Duodenal mucosa (tissue), 2 donors: ENCODE data around the gene RCBTB1.

Experiments used
- H3K27ac ChIP-seq: one replicate; pipeline ENCODE4 v1.7.0; 2013; ENCODE audit warnings: low read depth, low read length
- H3K27me3 ChIP-seq, 2 donors: one replicate each; pipeline ENCODE4 v1.7.0; 2013; ENCODE audit warnings: low read length in 2 of 2, control low read depth in 1 of 2; ENCODE audit not compliant: insufficient read depth in 2 of 2, control insufficient read depth in 1 of 2
- H3K36me3 ChIP-seq, 2 donors: one replicate each; pipeline ENCODE4 v1.7.0; 2013; ENCODE audit warnings: low read length in 2 of 2, control low read depth in 1 of 2; ENCODE audit not compliant: insufficient read depth in 2 of 2, control insufficient read depth in 1 of 2
- H3K4me1 ChIP-seq, 2 donors: one replicate each; pipeline ENCODE4 v1.7.0; 2013; ENCODE audit warnings: low read length in 2 of 2, control low read depth in 1 of 2; ENCODE audit not compliant: insufficient read depth in 2 of 2, control insufficient read depth in 1 of 2
- H3K4me3 ChIP-seq, 2 donors: one replicate each; pipeline ENCODE4 v1.7.0; 2013; ENCODE audit warnings: low read length in 2 of 2, low read depth in 1 of 2
- H3K9ac ChIP-seq, 2 donors: one replicate each; pipeline ENCODE4 v1.7.0; 2013; ENCODE audit warnings: low read length in 2 of 2, low read depth in 1 of 2
- H3K9me3 ChIP-seq, 2 donors: one replicate each; pipeline ENCODE4 v1.7.0; 2013; ENCODE audit warnings: low read length in 2 of 2, control low read depth in 1 of 2; ENCODE audit not compliant: control insufficient read depth in 1 of 2

The RCBTB1 gene

GRCh38 chr13:49585220-49586157, at the start of gene RCBTB1:
TSS of gene RCBTB1 (minus strand) at chr13:49585558. CDS start at chr13:49567279, 18,279 bp downstream.
- peak within 1 kb of the TSS; percentile 78 to 97 for H3K4me3 ChIP-seq
- H3K9me3 ChIP-seq = no peaks in the 10 kb centered on the region
- peaks cover 10 to 14% of the 10 kb centered on the region in 2 donors for H3K4me1 ChIP-seq
- no peaks in the 10 kb centered on the region for H3K27me3 ChIP-seq
- no peaks in the 10 kb centered on the region for H3K36me3 ChIP-seq
- peak within 1 kb of the TSS; percentile 59 for H3K27ac ChIP-seq
- H3K9ac ChIP-seq = peak within 1 kb of the TSS; percentile 69 to 79

GRCh38 chr13:49633710-49634109, 48.4 kb upstream of the RCBTB1 start:
- no peak overlapping the region for H3K27ac ChIP-seq
- no peaks in the 10 kb centered on the region for H3K9me3 ChIP-seq

GRCh38 chr13:49632156-49632555, 46.8 kb upstream of the RCBTB1 start:
- Histone ChIP-seq H3K36me3 (no peaks in the 10 kb centered on the region), H3K4me3 (no peak overlapping the region), H3K9me3 (no peaks in the 10 kb centered on the region), H3K4me1 (peaks cover 0 to 21% of the 10 kb centered on the region in 2 donors), H3K27me3 (no peaks in the 10 kb centered on the region), H3K9ac (no peak overlapping the region), H3K27ac (no peak overlapping the region)

More at GRCh38 chr13:49633710-49634109, 48.4 kb upstream of the RCBTB1 start:
- H3K36me3 ChIP-seq = no peaks in the 10 kb centered on the region
- peaks cover 0 to 16% of the 10 kb centered on the region in 2 donors for H3K4me1 ChIP-seq
- H3K4me3 ChIP-seq = no peak overlapping the region
- no peak overlapping the region for H3K9ac ChIP-seq
- H3K27me3 ChIP-seq = no peaks in the 10 kb centered on the region

GRCh38 chr13:49630580-49630979, 45.2 kb upstream of the RCBTB1 start:
- Histone ChIP-seq H3K9me3 (no peaks in the 10 kb centered on the region), H3K36me3 (no peaks in the 10 kb centered on the region), H3K4me3 (no peak overlapping the region), H3K4me1 (peaks cover 6 to 17% of the 10 kb centered on the region in 2 donors), H3K9ac (no peak overlapping the region), H3K27ac (no peak overlapping the region), H3K27me3 (no peaks in the 10 kb centered on the region)

- no peak overlapping the region for H3K27ac ChIP-seq
- H3K4me3 ChIP-seq = no peak overlapping the region
- no peak overlapping the region for H3K9ac ChIP-seq
- no peaks in the 10 kb centered on the region for H3K9me3 ChIP-seq
- H3K36me3 ChIP-seq = no peaks in the 10 kb centered on the region
- H3K4me1 ChIP-seq = peaks cover 7 to 24% of the 10 kb centered on the region in 2 donors
- no peaks in the 10 kb centered on the region for H3K27me3 ChIP-seq
Observed at GRCh38 chr13:49629947-49630346, 44.6 kb upstream of the RCBTB1 start.

GRCh38 chr13:49629196-49629938, 44.0 kb upstream of the RCBTB1 start:
- Histone ChIP-seq H3K27ac (no peak overlapping the region), H3K36me3 (no peaks in the 10 kb centered on the region), H3K4me1 (peaks cover 7 to 24% of the 10 kb centered on the region in 2 donors), H3K4me3 (peak overlapping the region in 1 of 2 donors; percentile 82), H3K27me3 (no peaks in the 10 kb centered on the region), H3K9me3 (no peaks in the 10 kb centered on the region), H3K9ac (no peak overlapping the region)

- Histone ChIP-seq H3K27ac (no peak within 1 kb of the TSS), H3K36me3 (no peaks in the 10 kb centered on the region), H3K9ac (peak within 1 kb of the TSS in 1 of 2 donors; percentile 51), H3K27me3 (no peaks in the 10 kb centered on the region), H3K4me1 (peaks cover 7 to 24% of the 10 kb centered on the region in 2 donors), H3K4me3 (peak within 1 kb of the TSS; percentile 68 to 82), H3K9me3 (no peaks in the 10 kb centered on the region)
Observed at GRCh38 chr13:49627831-49628652, 42.7 kb upstream of the RCBTB1 start, which contains the start of gene ARL11. TSS of gene ARL11 (plus strand) at chr13:49628507. CDS start at chr13:49630448, 1,941 bp downstream.

DNA sequence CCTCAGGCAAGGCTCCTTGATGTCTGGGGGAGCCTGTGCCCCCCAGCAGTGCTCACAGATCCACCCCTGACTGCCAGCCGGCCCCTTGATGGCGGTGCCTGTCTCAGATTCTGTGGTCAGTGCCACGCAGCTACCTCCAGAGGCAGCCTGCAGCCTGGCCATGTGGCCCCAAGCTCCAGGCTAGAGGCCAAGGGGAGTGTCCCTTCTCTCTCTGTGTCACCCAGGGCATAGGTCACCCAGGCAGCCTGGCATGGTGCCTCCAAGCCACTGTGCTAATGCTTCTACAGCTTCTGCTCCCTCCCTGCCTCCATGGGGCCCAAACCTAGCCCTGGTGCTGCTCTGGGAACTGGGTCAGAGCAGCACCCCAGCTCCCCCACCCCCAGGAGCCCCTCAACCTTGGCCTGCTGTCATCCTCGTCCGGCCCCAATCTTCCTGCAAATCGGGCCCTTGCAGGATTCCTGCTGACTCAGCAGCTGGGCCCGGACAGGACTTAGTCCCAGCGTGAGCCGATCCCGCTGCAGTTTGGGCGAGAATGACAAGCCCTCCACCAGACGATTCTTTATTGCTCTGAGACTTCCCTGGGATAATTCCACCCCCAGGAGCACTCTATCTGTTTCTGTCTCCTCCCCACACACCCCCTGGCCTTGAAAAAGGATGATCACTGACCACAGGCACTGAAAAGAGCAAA, 40.2 kb upstream of the RCBTB1 start:
- no peaks in the 10 kb centered on the region for H3K9me3 ChIP-seq
- H3K9ac ChIP-seq = no peak overlapping the region
- H3K27ac ChIP-seq = peak overlapping the region; percentile 34
- H3K27me3 ChIP-seq = no peaks in the 10 kb centered on the region
- H3K4me1 ChIP-seq = peaks cover 7 to 24% of the 10 kb centered on the region in 2 donors
- no peaks in the 10 kb centered on the region for H3K36me3 ChIP-seq
- peak overlapping the region in 1 of 2 donors; percentile 18 for H3K4me3 ChIP-seq

DNA sequence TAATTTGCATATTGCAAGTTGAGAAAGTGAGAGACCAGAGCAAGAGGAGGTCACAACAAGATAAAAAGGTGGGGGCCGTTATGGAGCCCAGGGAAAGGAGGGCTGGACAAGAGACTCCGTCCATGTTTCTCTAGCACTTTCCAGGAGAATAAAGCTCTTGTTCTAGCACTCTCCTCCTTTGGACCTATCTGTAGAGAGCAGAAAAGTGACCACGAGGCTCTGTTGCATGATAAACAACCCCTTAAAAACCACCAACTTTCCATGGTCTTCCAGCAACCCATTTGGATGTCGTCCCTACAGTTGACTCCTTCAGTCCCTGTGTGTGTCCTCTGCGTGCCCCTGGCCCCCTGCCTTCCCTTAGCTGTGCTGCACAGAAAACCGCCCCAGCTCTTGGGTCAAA, 38.9 kb upstream of the RCBTB1 start:
- Histone ChIP-seq H3K9ac (no peak overlapping the region), H3K4me3 (no peak overlapping the region), H3K36me3 (no peaks in the 10 kb centered on the region), H3K4me1 (peaks cover 7 to 19% of the 10 kb centered on the region in 2 donors), H3K27me3 (no peaks in the 10 kb centered on the region), H3K9me3 (no peaks in the 10 kb centered on the region), H3K27ac (no peak overlapping the region)
